Stomach (tissue), 9 donors: ENCODE data around the gene SOX5. TPM values are rescaled to one million over a fixed set of nuclear protein-coding genes. Genes with fewer than 3 reads are reported as not detected.

ENCODE experiments used
- DNase-seq, 2 donors: peaks; one replicate each; pipeline versions ENCODE4 v3.0.0 to v3.0.0-alpha.2; 2013 to 2019
- H3K27ac ChIP-seq, 5 donors: fragments of 200-600 bp in 4 of 5; sonication (generic) in 4 of 5; one replicate each; pipeline ENCODE4 v1.5.1; 2013 to 2019; ENCODE audit warnings: mild to moderate bottlenecking in 1 of 5, moderate library complexity in 1 of 5
- H3K27me3 ChIP-seq, 3 donors: fragments of 200-600 bp; sonication (generic); one replicate each; pipeline ENCODE4 v1.5.1; 2017 to 2019; ENCODE audit warnings: mixed run types in 1 of 3
- H3K36me3 ChIP-seq, 4 donors: fragments of 200-600 bp; sonication (generic); 1 replicate in 3 of 4; 2 replicates in 1 of 4; pipeline ENCODE4 v1.5.1; 2016 to 2019
- H3K4me1 ChIP-seq, 4 donors: fragments of 200-600 bp; sonication (generic); one replicate each; pipeline ENCODE4 v1.5.1; 2016 to 2019
- H3K4me3 ChIP-seq, 4 donors: fragments of 200-600 bp; sonication (generic) in 3 of 4; one replicate each; pipeline ENCODE4 v1.5.1; 2016 to 2019; ENCODE audit warnings: mild to moderate bottlenecking in 1 of 4
- H3K9me3 ChIP-seq, 4 donors: fragments of 200-600 bp; sonication (generic); one replicate each; pipeline ENCODE4 v1.5.1; 2016 to 2019
- CTCF ChIP-seq, 7 experiments: fragments of 450-650 bp in 4 of 7; fragments of 200-600 bp in 3 of 7; sonication (generic) in 3 of 7; IDR thresholded peaks; one replicate each; pipeline ENCODE4 v1.5.1; 2016 to 2019; ENCODE audit warnings: antibody characterized with exemption in 7 of 7, control low read depth in 2 of 7, mild to moderate bottlenecking in 1 of 7
- EP300 ChIP-seq: sonication (generic); formaldehyde crosslinking; IDR thresholded peaks from one replicate; pipeline ENCODE4 v1.6.1; 2017; ENCODE audit warnings: antibody characterized with exemption
- POLR2A ChIP-seq, 4 donors: fragments of 450-650 bp; IDR thresholded peaks; one replicate each; pipeline ENCODE4 v1.6.1; 2016; ENCODE audit warnings: antibody characterized with exemption in 4 of 4, control low read depth in 2 of 4, mild to moderate bottlenecking in 1 of 4, moderate library complexity in 1 of 4
- POLR2AphosphoS5 ChIP-seq, 3 donors: sonication (generic); formaldehyde crosslinking; IDR thresholded peaks; one replicate each; pipeline ENCODE4 v1.6.1; 2016; ENCODE audit warnings: antibody characterized with exemption in 3 of 3
- WGBS, 5 donors: extraction: QIAGEN DNeasy Blood & Tissue Kit in 3 of 5; methylation state at CpG; one replicate each; pipeline versions ENCODE4 v1.1.5 to v1.1.7; 2013 to 2018; 5-methylcytosine and 5-hydroxymethylcytosine counted together
- intact Hi-C: fragments of 100-400 bp; cut with DNase I; formaldehyde crosslinking; loops from one replicate; pipeline ENCODE4 v1.15.1; 2023; ENCODE audit warnings: low total_unique reads
- polyA plus RNA-seq, 3 donors: library from polyadenylated mRNA; stranded (reverse); fragments of 200-250 nt; gene quantifications; one replicate each; pipeline ENCODE4 v1.2.3, GENCODE V29; 2013
- total RNA-seq, 5 donors: library from RNA; depleted of rRNA; stranded (reverse); fragments of >200 nt; gene quantifications; one replicate each; pipeline versions ENCODE4 v1.1.0 to v1.2.3, GENCODE V29; 2014 to 2016
- donor health status: healthy with polysubstance abuse.
- donor health status: Bipolar disorder and iron deficiency.
- donor health status: healthy.

Gene SOX5
- total and polyA plus RNA-seq, 8 donors = 0.85 to 57.2 (median 4.6) TPM

- H3K4me3 ChIP-seq = no peak overlapping the region
- peak in 1 of 2 donors; percentile 19 for DNase-seq
- intact Hi-C loops = no loop called here
- peaks cover 2 to 17% (median 4%) of the 10 kb centered on the region in 4 donors for H3K4me1 ChIP-seq
- peaks cover 0 to 5% (median 4%) of the 10 kb centered on the region in 3 donors for H3K27me3 ChIP-seq
- H3K36me3 ChIP-seq = no peaks in the 10 kb centered on the region
- WGBS, 5 donors = 72 to 80% (median 74%) methylated on average over 5 of the region's 5 CpGs
- TF ChIP-seq EP300 (no peak), POLR2AphosphoS5 (IDR thresholded peaks at IDR 0.05) (no peak), CTCF (IDR thresholded peaks at IDR 0.05) (no peak), POLR2A (IDR thresholded peaks at IDR 0.05) (no peak)
- H3K27ac ChIP-seq = no peak overlapping the region
- no peaks in the 10 kb centered on the region for H3K9me3 ChIP-seq
Observed at GRCh38 chr12:23944067-23944466, 5.4 kb downstream of the SOX5 start.

- no peak for TF ChIP-seq CTCF (IDR thresholded peaks at IDR 0.05)
- TF ChIP-seq POLR2AphosphoS5 (IDR thresholded peaks at IDR 0.05) = no peak
- no peak for TF ChIP-seq EP300
- no peak for TF ChIP-seq POLR2A (IDR thresholded peaks at IDR 0.05)
- DNase-seq = no peak
- no peaks in the 10 kb centered on the region for H3K36me3 ChIP-seq
- no peak overlapping the region for H3K27ac ChIP-seq
- 71 to 77% (median 75%) methylated on average over 4 of the region's 4 CpGs for WGBS, 5 donors
- H3K4me1 ChIP-seq = peaks cover 0 to 5% (median 0%) of the 10 kb centered on the region in 4 donors
- H3K9me3 ChIP-seq = no peaks in the 10 kb centered on the region
- intact Hi-C loops = no loop called here
- H3K27me3 ChIP-seq = no peaks in the 10 kb centered on the region
- H3K4me3 ChIP-seq = no peak overlapping the region
Observed at GRCh38 chr12:23942841-23943240, 6.6 kb downstream of the SOX5 start.

- H3K27me3 ChIP-seq = no peaks in the 10 kb centered on the region
- H3K4me3 ChIP-seq = no peak overlapping the region
- H3K36me3 ChIP-seq = no peaks in the 10 kb centered on the region
- no peaks in the 10 kb centered on the region for H3K4me1 ChIP-seq
- no peaks in the 10 kb centered on the region for H3K9me3 ChIP-seq
- H3K27ac ChIP-seq = no peak overlapping the region
- TF ChIP-seq CTCF (IDR thresholded peaks at IDR 0.05) (no peak), EP300 (no peak), POLR2A (IDR thresholded peaks at IDR 0.05) (no peak), POLR2AphosphoS5 (IDR thresholded peaks at IDR 0.05) (no peak)
- intact Hi-C loops = no loop called here
- 73 to 87% (median 80%) methylated on average over 1 of the region's 1 CpG for WGBS, 5 donors
- no peak for DNase-seq
Observed at GRCh38 chr12:23941780-23942179, 7.7 kb downstream of the SOX5 start.

- TF ChIP-seq CTCF (IDR thresholded peaks at IDR 0.05) = no peak
- no peak for TF ChIP-seq EP300
- no peak for TF ChIP-seq POLR2A (IDR thresholded peaks at IDR 0.05)
- TF ChIP-seq POLR2AphosphoS5 (IDR thresholded peaks at IDR 0.05) = no peak
- H3K27ac ChIP-seq = no peak overlapping the region
- no peaks in the 10 kb centered on the region for H3K4me1 ChIP-seq
- 92 to 97% (median 96%) methylated on average over 3 of the region's 3 CpGs for WGBS, 5 donors
- H3K27me3 ChIP-seq = no peaks in the 10 kb centered on the region
- no peaks in the 10 kb centered on the region for H3K36me3 ChIP-seq
- H3K9me3 ChIP-seq = no peaks in the 10 kb centered on the region
- no peak overlapping the region for H3K4me3 ChIP-seq
- no peak for DNase-seq
- intact Hi-C loops = no loop called here
Observed at GRCh38 chr12:23938422-23938821, 11.0 kb downstream of the SOX5 start.
